GM12873 (cell line): ENCODE data around the gene DNAJA2.
A peak's percentile ranks its signal among the peaks of the same experiment; 100 is the strongest.

Source experiments
- TF ChIP-seq, protein P1 (sequence below): IDR thresholded peaks from 2 replicates; pipeline ENCODE4 v1.5.1; 2012; ENCODE audit warnings: low read depth, mild to moderate bottlenecking, moderate library complexity, low read length, control low read depth; ENCODE audit not compliant: insufficient read depth; ENCODE audit errors: missing control alignments

DNAJA2 gene

GRCh38 chr16:46954562-46954961, 18.9 kb downstream of the DNAJA2 start:
- TF ChIP-seq, protein P1, sequence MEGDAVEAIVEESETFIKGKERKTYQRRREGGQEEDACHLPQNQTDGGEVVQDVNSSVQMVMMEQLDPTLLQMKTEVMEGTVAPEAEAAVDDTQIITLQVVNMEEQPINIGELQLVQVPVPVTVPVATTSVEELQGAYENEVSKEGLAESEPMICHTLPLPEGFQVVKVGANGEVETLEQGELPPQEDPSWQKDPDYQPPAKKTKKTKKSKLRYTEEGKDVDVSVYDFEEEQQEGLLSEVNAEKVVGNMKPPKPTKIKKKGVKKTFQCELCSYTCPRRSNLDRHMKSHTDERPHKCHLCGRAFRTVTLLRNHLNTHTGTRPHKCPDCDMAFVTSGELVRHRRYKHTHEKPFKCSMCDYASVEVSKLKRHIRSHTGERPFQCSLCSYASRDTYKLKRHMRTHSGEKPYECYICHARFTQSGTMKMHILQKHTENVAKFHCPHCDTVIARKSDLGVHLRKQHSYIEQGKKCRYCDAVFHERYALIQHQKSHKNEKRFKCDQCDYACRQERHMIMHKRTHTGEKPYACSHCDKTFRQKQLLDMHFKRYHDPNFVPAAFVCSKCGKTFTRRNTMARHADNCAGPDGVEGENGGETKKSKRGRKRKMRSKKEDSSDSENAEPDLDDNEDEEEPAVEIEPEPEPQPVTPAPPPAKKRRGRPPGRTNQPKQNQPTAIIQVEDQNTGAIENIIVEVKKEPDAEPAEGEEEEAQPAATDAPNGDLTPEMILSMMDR = no peak

DNA sequence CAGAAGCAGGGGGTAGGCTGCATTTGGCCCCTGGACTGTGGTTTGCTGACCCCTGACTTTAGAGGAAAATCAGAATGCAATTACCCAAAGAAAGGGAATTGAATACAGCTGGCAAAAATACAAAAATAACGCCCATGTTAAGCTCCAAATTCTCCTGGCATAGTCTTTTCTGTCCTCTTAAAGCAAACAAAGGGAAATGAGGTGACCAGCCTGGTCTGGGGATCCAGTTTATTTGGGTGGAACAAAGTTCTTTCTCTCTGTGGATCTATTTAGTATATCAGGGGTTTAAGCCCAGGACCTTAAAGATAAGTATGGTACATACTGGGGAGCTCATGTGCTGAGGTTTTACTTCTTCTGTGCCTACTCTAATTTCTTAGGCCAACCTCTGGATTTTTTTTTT, 23.5 kb downstream of the DNAJA2 start:
- TF ChIP-seq, protein P1 = no peak

- TF ChIP-seq, protein P1 = no peak
Observed at GRCh38 chr16:46949241-46949892, 24.1 kb downstream of the DNAJA2 start.

- TF ChIP-seq, protein P1 = no peak
Observed at GRCh38 chr16:46948548-46949166, 24.8 kb downstream of the DNAJA2 start.

GRCh38 chr16:46947900-46948547, 25.4 kb downstream of the DNAJA2 start:
- TF ChIP-seq, protein P1 = peak; percentile 62

GRCh38 chr16:46937536-46937935, 35.9 kb downstream of the DNAJA2 start:
- TF ChIP-seq, protein P1 = no peak

DNA sequence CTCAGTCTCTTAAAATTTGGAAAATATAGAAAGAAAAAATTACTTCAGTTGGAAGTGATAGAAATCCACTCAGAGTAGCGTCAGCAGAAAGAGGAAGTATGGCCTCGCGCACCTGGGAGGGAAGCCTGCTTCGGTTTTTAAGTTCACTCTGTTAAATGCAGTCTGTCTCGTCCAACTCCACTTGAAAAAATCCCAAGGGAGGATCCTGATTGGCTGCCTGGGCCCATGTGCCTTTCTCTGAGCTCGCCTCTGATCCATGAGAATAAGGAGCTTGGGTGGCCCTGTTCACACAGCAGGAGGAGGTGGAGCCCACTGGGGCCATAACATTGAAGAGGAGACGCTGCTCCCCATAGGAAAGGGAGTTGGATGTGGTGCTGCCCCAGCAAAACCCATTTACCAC, 40.7 kb downstream of the DNAJA2 start:
- TF ChIP-seq, protein P1 = no peak
